Thyroid gland (tissue), 4 donors: Measurements from ENCODE around the gene TCF12.

Experiments
- CTCF ChIP-seq, 6 experiments: fragments of 200-600 bp in 3 of 6; fragments of 450-650 bp in 3 of 6; sonication (generic) in 3 of 6; IDR thresholded peaks; one replicate each; pipeline ENCODE4 v1.5.1; 2016 to 2019; ENCODE audit warnings: antibody characterized with exemption in 6 of 6, mild to moderate bottlenecking in 2 of 6, inconsistent platforms in 1 of 6, moderate library complexity in 1 of 6
- POLR2A ChIP-seq, 2 donors: fragments of 450-650 bp; IDR thresholded peaks; one replicate each; pipeline ENCODE4 v1.6.1; 2017; ENCODE audit warnings: antibody characterized with exemption in 2 of 2, mild to moderate bottlenecking in 2 of 2, moderate library complexity in 1 of 2

- TF ChIP-seq CTCF (IDR thresholded peaks at IDR 0.05) (no peak), POLR2A (IDR thresholded peaks at IDR 0.05) (no peak)
These were observed 265.3 kb downstream of the TCF12 start for GRCh38 chr15:57183614-57184344.
